Measurements from ENCODE around the gene TXNRD2.
"Not testable (repeated sequence)": the region's sequence is repeated elsewhere in the genome, so short reads cannot be mapped to it uniquely, and the experiment has no call there.

Gene TXNRD2

GRCh38 chr22:19884954-19885751, 56.5 kb downstream of the TXNRD2 start:
- DNase-seq = no peak

GRCh38 chr22:19884161-19884953, 57.3 kb downstream of the TXNRD2 start:
- DNase-seq = no peak

DNA sequence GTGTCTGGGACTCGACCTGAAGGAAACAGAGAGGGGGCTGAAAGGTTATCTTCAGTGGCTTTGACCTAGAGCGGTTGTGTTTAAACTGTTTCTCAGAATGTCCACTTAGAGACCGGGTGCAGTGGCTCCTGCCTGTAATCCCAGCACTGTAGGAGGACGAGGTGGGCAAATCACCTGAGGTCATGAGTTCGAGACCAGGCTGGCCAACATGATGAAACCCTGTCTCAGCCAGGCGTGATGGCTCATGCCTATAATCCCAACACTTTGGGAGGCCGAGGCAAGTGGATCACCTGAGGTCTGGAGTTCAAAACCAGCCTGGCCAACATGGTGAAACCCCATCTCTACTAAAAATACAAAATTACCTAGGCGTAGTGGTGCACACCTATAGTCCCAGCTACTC, 58.2 kb downstream of the TXNRD2 start:
- DNase-seq = not testable (repeated sequence)

- DNase-seq = no peak
Observed at GRCh38 chr22:19882446-19883381, 58.9 kb downstream of the TXNRD2 start.

DNA sequence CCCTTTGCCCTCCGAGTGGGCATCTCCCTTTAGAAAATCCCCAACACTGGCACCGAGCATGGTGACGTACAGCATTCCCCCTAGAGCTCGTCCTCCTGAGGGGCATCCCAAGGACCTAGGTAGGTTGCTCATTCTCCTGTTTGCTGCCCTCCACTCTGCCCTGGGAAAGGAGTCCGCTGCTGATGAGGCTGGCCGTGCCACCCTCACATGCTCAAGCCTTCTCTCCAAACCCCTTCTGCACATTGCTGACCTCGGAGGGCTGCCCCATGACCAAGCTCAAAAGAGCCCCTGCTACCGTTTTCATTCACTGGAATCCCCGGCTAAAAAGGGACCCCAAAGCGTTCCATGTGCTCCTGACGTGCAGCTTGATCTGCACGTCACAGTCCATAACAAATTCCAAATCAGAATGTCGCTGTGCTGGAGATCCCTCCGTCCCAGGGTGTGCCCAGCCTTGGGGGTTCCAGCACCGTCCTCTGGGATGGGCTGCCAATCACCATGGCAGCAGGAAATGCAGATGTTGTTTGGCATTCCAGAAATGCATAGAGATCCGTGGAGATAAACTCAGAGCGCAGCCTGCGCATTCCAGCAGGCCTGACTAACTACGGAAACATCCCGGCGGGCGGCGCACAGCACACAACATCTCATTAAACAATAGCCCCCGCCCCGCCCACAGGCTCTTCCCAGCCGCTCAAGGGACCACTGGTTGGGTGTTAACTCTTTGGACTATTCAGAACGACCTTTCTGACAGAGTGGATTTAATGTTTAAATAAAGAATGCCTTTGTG, 60.6 kb downstream of the TXNRD2 start:
- no peak for DNase-seq

DNA sequence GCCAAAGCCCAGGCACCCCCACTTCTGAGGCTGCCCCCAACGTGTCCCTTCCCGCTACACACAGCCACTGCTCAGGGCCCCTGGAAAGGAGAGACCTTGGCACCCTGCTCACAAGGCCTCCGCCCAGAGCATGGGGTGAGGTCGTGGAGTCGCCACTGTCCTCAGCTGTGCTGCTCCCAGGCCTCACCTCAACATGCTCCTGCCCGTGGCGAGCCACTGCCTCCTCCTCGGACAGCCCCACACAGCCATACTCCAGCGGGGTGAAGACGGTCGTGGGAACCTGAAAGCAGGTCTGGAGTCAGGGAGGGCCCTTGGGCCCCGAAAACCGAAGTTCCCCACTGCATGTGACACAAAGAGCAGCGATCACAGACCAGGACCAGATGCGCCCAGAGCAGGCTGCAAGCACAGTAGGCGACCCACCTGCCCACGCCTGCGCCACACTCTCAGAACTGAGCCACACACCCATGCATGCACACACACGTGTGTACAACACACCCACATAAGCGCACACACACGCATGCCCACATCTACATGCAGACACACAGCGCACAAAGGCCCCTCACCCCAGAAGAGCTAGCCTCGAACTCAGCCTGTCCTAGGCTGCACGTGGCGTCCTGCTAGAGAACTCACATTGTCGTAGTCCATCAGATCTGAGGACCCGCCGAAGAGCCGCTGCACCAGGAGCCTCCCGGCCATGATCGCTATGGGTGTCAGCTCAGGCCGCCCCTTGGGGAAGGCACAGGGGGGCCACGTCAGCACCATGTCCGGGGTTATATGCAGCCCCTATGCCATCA, 61.4 kb downstream of the TXNRD2 start:
- DNase-seq = no peak

GRCh38 chr22:19879643-19879991, 62.0 kb downstream of the TXNRD2 start:
- DNase-seq = no peak

DNA sequence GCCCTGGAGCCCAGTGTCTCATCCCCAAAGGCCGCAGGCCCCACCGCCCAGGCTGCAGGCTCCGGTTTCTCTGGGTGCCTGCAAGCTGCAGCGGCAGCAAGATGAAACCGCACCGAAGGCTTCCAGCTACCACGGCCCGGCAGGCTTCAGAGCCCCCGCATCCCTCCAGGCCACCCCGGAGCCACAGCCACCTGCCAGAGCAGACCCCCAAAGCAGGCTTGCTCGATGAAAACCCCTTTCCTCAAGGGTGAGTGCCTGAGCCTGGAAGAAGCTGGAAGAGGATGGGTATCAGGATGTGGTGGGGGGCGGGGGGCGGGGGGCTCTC, 62.4 kb downstream of the TXNRD2 start:
- no peak for DNase-seq

GRCh38 chr22:19878461-19879245, 63.0 kb downstream of the TXNRD2 start:
- DNase-seq = no peak

DNA sequence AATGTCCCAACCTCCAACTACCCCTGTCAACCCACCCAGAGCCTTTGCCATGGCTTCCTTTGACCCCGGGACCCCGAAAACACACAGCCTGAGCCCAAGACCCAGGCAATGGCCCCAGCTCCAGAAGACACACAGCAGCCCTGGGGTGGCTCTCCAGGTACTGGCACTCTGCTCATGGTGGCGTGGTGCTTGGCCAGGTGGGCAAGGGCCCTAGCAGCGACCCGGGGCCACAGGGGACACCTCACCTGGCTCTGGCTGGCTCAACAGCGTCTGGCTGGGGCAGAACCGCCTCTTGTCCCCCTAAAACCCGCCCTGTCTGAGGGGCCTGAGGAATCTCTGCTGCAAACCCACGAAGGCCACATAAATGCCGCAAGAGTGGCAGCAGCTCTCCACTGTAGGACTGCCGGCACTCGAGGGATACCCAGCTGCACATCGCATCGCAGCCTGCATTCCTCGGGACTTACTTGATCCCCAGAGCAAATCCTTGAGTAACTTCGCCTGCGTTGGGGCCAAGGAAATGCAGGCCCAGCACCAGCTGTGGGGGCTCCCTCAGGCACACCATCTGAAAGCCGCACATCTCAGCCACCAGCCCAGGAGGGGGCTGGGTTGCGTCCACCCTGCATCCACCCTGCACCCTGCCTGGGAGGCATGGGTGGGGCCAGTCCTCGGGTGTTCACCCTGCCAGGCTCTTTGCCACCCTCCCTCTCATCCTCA, 63.8 kb downstream of the TXNRD2 start:
- DNase-seq = no peak

GRCh38 chr22:19876941-19877625, 64.5 kb downstream of the TXNRD2 start:
- DNase-seq = no peak

DNA sequence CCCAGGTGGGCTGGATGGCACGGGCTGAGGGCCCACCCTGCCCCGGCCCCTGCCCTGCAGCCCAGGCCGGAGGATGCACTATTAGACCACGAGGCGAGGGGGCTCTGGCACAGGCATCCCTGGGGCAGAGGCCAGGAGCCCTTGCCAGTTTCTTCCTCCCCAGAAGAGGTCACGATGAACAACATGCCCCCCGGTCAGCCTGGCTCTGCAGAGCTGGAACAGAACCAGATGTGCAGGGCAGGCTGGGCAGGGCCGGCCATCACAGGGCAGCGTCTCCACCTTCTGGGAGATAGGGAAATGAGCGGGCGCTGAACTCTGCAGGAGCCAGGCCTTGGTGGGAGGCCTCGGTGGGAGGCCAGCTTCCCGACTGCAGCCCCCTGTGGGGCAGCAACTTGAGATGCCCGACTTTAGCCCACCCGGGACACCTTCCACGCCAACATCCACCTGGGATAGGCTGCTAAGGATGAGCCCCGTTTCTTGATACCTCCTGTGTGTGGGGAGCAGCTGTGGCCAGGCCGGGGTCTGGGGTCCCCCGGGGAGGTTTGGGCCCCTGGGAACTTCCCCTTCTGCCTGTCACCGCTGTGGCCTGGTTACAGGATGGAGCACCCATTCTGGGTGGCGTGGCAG, 65.2 kb downstream of the TXNRD2 start:
- no peak for DNase-seq

DNA sequence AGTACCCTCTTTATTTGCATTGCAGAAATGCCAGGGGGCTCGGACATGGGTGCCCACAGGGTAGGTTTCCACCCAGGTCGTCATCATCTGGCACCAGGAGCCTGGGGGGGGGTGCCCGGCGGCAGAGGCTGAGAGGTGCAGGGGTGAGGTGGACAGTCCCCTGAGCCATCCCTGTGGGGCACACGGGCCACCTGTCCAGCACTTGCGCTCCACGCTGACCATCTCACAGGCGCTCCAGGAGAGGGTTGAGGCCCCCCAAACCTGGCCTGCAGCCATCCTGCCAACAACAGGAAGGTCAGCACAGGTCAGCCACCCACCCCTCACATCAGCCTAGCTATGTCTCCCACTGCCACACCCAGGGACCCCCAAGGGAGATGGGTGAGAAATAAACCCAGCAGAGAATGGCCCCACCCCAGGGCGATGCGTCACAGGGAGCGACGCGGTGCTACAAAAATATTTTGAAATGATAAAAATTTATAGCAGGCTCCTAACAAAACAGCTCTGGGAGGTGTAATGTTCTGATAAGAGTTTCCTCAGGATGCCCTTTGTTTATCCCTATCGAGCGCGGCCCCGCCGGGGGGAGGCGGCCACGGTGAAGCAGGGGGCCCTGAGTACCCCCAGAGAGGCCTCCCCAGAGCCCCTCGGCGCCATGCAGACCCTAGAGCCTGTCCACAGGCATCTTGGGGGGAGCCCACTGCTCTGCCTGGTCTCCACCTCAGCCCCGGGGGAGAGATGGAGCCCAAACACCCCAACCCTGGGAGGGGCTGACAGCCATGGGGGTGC, 65.9 kb downstream of the TXNRD2 start:
- no peak for DNase-seq

GRCh38 chr22:19875061-19875530, 66.5 kb downstream of the TXNRD2 start:
- DNase-seq = no peak

- no peak for DNase-seq
Observed at GRCh38 chr22:19874307-19875060, 67.1 kb downstream of the TXNRD2 start.

DNA sequence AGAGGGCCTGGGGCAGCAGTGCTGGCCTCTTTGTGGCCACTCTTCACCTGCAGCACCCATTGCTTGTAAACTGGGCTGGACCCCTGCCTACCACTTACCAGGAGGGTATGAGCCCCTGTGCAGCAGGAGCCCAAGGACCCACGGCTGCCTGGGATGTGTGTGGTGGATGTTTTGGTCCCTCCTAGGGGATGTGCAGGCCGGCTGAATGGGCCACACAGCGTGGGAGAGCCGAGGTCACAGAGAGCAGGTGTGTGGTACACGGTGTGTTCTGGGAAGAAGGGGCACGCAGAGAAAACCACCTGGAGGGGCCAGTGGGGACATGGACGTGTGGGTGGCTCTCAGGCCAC, 67.7 kb downstream of the TXNRD2 start:
- no peak for DNase-seq
